ENCODE measurements around the gene DLG2. TPM values are rescaled to one million over a fixed set of nuclear protein-coding genes. Genes with fewer than 3 reads are reported as not detected.
"Not testable (repeated sequence)": the region's sequence is repeated elsewhere in the genome, so short reads cannot be mapped to it uniquely, and the experiment has no call there.

The DLG2 gene
- total RNA-seq, 4 donors from 2014 or later = 6.5 to 14.6 (median 7.2) TPM

GRCh38 chr11:85423316-85423715 lies 203.8 kb downstream of the DLG2 start:
- no peak for DNase-seq (ENCODE audit: low spot score in 2 of 2)
- WGBS, 2 donors = 71 to 100% methylated on average over 1 of the region's 1 CpG
- Histone ChIP-seq H3K27me3 (no peaks in the 10 kb centered on the region), H3K36me3 (peaks cover 0 to 9% (median 0%) of the 10 kb centered on the region in 3 donors), H3K27ac (no peak overlapping the region), H3K9me3 (peaks cover 0 to 72% (median 2%) of the 10 kb centered on the region in 4 donors), H3K4me1 (no peaks in the 10 kb centered on the region), H3K4me3 (no peak overlapping the region)
- TF ChIP-seq POLR2A (IDR thresholded peaks at IDR 0.05) = no peak
- no peak for TF ChIP-seq EP300 (IDR thresholded peaks at IDR 0.05)

DNA sequence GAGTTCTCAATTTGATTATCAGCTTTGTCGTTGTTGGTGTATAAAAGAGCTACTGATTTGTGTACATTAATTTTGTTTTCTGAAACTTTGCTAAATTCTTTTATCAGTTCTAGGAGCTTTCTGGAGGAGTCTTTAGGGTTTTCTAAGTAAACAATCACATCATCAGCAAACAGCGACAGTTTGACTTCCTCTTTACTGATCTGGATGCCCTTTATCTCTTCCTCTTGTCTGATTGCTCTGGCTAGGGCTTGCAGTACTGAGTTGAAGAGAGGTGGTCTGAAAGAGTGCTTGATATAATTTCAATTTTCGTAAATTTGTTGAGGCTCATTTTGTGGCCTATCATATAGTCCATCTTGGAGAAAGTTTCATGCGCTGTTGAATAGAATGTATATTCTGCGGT lies 213.0 kb downstream of the DLG2 start:
- no peaks in the 10 kb centered on the region for H3K4me1 ChIP-seq
- no peak for DNase-seq (ENCODE audit: low spot score in 2 of 2)
- no peak overlapping the region for H3K27ac ChIP-seq
- H3K4me3 ChIP-seq = no peak overlapping the region
- H3K9me3 ChIP-seq = peaks cover 0 to 62% (median 12%) of the 10 kb centered on the region in 4 donors
- 88% methylated on average over 5 of the region's 5 CpGs for WGBS, 2 donors
- no peaks in the 10 kb centered on the region for H3K36me3 ChIP-seq
- TF ChIP-seq, protein P1, sequence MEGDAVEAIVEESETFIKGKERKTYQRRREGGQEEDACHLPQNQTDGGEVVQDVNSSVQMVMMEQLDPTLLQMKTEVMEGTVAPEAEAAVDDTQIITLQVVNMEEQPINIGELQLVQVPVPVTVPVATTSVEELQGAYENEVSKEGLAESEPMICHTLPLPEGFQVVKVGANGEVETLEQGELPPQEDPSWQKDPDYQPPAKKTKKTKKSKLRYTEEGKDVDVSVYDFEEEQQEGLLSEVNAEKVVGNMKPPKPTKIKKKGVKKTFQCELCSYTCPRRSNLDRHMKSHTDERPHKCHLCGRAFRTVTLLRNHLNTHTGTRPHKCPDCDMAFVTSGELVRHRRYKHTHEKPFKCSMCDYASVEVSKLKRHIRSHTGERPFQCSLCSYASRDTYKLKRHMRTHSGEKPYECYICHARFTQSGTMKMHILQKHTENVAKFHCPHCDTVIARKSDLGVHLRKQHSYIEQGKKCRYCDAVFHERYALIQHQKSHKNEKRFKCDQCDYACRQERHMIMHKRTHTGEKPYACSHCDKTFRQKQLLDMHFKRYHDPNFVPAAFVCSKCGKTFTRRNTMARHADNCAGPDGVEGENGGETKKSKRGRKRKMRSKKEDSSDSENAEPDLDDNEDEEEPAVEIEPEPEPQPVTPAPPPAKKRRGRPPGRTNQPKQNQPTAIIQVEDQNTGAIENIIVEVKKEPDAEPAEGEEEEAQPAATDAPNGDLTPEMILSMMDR (IDR thresholded peaks at IDR 0.05) = no peak
- no peak for TF ChIP-seq EP300 (IDR thresholded peaks at IDR 0.05)
- TF ChIP-seq POLR2A (IDR thresholded peaks at IDR 0.05) = no peak
- no peaks in the 10 kb centered on the region for H3K27me3 ChIP-seq

- no peaks in the 10 kb centered on the region for H3K27me3 ChIP-seq
- no peak overlapping the region for H3K4me3 ChIP-seq
- TF ChIP-seq, protein P1 (IDR thresholded peaks at IDR 0.05) = no peak
- TF ChIP-seq POLR2A (IDR thresholded peaks at IDR 0.05) (no peak), EP300 (IDR thresholded peaks at IDR 0.05) (no peak)
- H3K27ac ChIP-seq = no peak overlapping the region
- 49 to 51% methylated on average over 2 of the region's 2 CpGs for WGBS, 2 donors
- peaks cover 0 to 18% (median 0%) of the 10 kb centered on the region in 4 donors for H3K9me3 ChIP-seq
- H3K4me1 ChIP-seq = no peaks in the 10 kb centered on the region
- no peak for DNase-seq (ENCODE audit: low spot score in 2 of 2)
- H3K36me3 ChIP-seq = no peaks in the 10 kb centered on the region
Observed at GRCh38 chr11:85407648-85408047, 219.5 kb downstream of the DLG2 start.

- peaks cover 0 to 23% (median 0%) of the 10 kb centered on the region in 4 donors for H3K9me3 ChIP-seq
- H3K4me3 ChIP-seq = no peak overlapping the region
- 78 to 80% methylated on average over 3 of the region's 3 CpGs for WGBS, 2 donors
- H3K4me1 ChIP-seq = no peaks in the 10 kb centered on the region
- no peaks in the 10 kb centered on the region for H3K27me3 ChIP-seq
- TF ChIP-seq, protein P1 (IDR thresholded peaks at IDR 0.05) = no peak
- TF ChIP-seq POLR2A (IDR thresholded peaks at IDR 0.05) (no peak), EP300 (IDR thresholded peaks at IDR 0.05) (no peak)
- DNase-seq (ENCODE audit: low spot score in 2 of 2) = no peak
- no peaks in the 10 kb centered on the region for H3K36me3 ChIP-seq
- H3K27ac ChIP-seq = no peak overlapping the region
Observed at GRCh38 chr11:85406841-85407240, 220.3 kb downstream of the DLG2 start.

GRCh38 chr11:85406316-85406715 lies 220.8 kb downstream of the DLG2 start:
- H3K27me3 ChIP-seq = no peaks in the 10 kb centered on the region
- H3K27ac ChIP-seq = no peak overlapping the region
- TF ChIP-seq, protein P1 (IDR thresholded peaks at IDR 0.05) = no peak
- TF ChIP-seq POLR2A (IDR thresholded peaks at IDR 0.05) (no peak), EP300 (IDR thresholded peaks at IDR 0.05) (no peak)
- no peak for DNase-seq (ENCODE audit: low spot score in 2 of 2)
- WGBS, 2 donors = 58 to 74% methylated on average over 3 of the region's 3 CpGs
- H3K9me3 ChIP-seq = peaks cover 0 to 27% (median 0%) of the 10 kb centered on the region in 4 donors
- no peaks in the 10 kb centered on the region for H3K4me1 ChIP-seq
- no peak overlapping the region for H3K4me3 ChIP-seq
- no peaks in the 10 kb centered on the region for H3K36me3 ChIP-seq

DNA sequence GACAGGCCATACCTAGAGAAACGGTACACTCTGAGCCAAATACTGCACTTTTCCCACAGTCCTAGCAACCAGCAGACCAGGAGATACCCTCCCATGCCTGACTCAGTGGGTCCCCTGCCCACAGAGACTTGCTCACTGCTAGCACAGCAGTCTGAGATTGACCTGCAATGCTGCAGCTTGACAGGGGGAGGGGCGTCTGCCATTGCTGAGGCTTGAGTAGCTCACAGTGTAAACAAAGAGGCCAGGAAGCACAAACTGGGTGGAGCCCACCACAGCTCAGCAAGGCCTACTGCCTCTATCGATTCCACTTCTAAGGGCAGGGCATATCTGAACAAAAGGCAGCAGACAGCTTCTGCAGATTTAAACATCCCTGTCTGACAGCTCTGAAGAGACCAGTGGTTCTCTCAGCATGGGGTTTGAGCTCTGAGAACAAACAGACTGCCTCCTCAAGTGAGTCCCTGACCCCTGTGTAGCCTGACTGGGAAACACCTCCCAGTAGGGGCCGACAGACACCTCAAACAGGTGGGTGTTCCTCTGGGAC lies 231.6 kb downstream of the DLG2 start:
- 50 to 73% methylated on average over 2 to 3 of the region's 4 CpGs for WGBS, 2 donors
- H3K27me3 ChIP-seq; H3K4me3 ChIP-seq; DNase-seq (ENCODE audit: low spot score in 2 of 2); H3K36me3 ChIP-seq; H3K27ac ChIP-seq; H3K4me1 ChIP-seq: not testable (repeated sequence)
- peaks cover 0 to 31% (median 7%) of the 10 kb centered on the region in 4 donors for H3K9me3 ChIP-seq

All from tibial nerve (tissue), 4 donors.